Ovary (tissue), 3 donors: ENCODE results near the gene APP.

ENCODE experiments used
- CTCF ChIP-seq, 3 donors: fragments of 450-650 bp in 2 of 3; fragments of 200-600 bp in 1 of 3; IDR thresholded peaks; one replicate each; pipeline versions ENCODE4 v1.5.1 to v1.8.0; 2016 to 2022; ENCODE audit warnings: antibody characterized with exemption in 3 of 3, mild to moderate bottlenecking in 1 of 3
- EP300 ChIP-seq: sonication (generic); formaldehyde crosslinking; IDR thresholded peaks from one replicate; pipeline ENCODE4 v1.6.1; 2017; ENCODE audit warnings: antibody characterized with exemption
- POLR2A ChIP-seq: fragments of 450-650 bp; IDR thresholded peaks from one replicate; pipeline ENCODE4 v1.6.1; 2017; ENCODE audit warnings: antibody characterized with exemption, mild to moderate bottlenecking, moderate library complexity
- donor health status: DM: no; HTN: no; CAD: no.

GRCh38 chr21:26127073-26127814 is 43.3 kb downstream of the APP start:
- TF ChIP-seq CTCF (IDR thresholded peaks at IDR 0.05) (no peak), EP300 (no peak), POLR2A (no peak)
